HG03280 (cell line): ENCODE data around the gene JTB.

Experiments
- ATAC-seq: cut with Tn5 transposase; IDR thresholded peaks from one replicate; pipeline ENCODE4 v1.9.1; 2021; ENCODE audit warnings: mild to moderate bottlenecking, moderate library complexity; ENCODE audit not compliant: unreplicated experiment

Gene JTB

DNA sequence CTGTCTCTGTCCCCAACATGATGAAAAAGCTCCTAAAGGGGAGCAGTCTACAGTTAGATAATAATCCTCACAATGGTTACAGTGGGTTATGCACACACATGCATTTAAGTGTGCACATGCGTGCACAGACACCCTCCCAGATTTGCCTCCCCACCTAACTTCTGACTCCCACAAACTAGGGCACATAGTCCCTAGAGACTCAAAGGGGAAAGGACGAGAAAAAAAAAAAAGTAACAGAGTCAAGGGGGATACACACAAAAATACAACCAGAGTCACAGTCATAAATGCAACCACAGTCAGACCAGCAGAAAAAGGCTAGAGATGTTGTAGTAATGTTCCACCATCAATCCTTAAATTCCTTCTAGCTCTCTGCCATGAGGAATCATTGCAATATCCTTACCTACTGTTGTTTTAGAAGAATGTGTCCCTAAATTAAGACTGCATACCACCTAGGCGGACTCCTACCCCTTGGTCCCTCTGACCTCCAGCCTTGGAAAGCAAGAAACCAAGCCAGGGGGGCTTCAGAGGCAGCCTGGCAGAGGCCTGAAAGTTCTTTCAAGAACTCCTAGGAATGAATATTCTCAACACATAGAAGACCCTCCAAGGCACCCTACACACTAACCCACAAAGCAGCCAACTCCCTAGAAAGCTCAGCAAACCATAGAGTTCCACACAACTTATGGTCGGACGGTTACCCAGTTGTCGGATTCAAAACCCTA is 20.3 kb downstream of the JTB start:
- no peak for ATAC-seq

DNA sequence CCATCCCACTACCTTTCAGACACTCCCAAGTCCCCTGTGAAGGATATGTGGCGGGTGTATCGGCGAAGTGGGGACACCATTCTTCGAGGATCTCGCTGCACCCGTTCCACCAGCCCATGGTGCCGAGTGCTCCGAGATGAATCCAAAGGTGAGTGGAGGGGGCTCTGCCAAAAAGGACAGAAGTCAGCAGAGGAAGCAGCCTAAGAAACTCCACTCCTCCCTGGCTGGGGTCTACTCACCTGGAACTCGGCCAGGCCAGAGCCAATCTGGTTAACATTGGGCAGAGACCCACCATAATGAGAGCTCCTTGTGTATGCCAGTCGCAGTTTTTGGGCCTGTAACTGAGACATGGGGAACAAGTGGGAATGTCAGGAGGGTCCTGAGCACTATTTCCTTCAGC is 22.6 kb downstream of the JTB start:
- no peak for ATAC-seq

DNA sequence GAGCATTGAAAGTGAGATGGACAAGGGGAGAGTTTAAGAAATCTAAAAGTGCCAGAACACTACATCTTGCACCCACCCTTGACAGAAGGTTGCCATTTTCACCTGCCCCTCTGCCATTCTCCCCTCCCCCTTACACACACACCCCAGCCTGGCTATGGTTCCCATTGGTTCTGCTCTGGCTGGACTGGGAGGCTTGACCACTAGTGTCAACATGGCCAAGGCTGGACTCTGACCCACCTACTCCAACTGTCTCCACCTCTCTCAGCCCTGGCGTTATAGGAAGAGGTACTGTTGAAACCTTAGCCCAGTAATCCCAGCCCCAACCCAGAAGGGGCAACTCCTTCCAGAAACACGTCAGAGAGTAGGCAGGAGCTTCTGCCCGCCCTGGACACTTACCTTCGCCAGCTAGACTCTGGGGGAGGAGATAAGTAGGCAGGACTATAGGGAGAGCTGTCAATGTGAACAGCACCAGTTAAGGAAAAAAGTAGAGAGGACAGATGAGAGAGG is 23.6 kb downstream of the JTB start:
- no peak for ATAC-seq

DNA sequence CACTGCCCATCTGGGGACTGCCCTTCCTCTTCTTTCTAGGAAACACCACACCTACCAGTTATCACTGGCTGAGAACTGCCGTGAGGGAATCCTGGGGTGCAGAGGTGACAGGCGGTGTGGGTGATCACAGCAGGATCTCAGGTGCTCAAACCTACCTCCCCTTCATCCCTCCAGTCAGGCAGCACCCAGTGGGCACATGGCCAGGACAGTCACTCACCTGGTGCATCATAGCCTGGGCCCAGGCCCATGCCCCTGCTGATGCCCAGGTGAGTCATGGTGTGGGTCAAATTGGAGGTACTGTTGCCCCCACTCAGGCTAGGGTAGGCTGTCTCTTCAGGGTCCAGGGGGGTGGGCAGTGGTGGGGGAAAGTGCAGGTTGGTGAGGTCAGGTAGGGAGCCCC is 25.7 kb downstream of the JTB start:
- no peak for ATAC-seq

DNA sequence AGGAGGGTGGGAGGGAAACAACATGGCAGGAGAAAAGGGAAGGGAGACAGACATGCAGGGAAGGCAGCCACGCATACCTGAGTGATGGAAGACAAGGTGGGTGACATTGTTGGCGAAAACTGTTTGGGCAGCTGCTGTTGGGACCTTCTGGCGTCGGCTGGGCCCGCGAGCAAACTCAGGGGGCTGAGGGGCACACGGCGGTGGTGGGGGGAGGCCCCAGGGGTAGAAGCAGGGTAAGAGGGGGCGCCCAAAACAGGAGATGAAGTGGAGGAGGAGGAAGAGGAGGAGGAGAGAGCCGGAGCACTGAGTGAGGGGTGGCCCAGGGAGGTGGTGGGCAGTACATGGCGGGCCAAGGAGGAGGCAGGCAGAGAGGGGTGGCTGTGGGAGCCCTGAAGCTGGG is 26.3 kb downstream of the JTB start:
- no peak for ATAC-seq

DNA sequence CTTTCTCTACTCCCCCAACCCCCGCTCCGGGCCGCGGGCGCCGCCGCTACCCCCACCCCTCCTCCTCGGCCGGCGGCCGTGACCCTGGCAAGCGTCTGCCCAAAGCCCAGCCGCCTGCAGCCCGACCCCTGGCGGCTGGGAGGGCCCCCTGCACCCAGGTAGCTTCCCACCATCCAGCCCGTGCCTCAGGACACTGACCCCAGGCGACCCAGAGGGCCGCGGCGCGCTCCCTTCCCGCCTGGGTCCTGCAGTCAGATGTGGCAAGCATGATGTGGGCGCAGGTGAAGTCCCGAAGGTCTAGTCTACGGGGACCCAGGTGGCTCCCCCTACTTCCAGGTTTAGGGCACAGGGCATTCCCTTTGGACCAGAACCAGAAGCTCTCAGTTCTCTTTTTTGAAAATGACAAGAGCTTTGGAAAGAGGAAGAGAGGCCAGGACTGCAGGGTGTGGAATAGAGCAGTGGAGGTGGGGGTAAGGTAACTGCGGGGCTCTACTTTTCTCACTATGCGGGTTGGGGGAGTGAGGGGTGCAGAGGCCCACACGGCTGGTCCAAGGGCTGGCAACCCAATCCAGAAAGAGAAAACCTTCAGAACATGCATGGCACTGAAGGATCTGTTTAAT is 30.7 kb downstream of the JTB start, which contains the start of gene DENND4B:
TSS of gene DENND4B (minus strand) at position 97 of the 620 bp plus-strand sequence. CDS start 2,344 bp downstream, outside the sequence.
- ATAC-seq = peak; percentile 73

DNA sequence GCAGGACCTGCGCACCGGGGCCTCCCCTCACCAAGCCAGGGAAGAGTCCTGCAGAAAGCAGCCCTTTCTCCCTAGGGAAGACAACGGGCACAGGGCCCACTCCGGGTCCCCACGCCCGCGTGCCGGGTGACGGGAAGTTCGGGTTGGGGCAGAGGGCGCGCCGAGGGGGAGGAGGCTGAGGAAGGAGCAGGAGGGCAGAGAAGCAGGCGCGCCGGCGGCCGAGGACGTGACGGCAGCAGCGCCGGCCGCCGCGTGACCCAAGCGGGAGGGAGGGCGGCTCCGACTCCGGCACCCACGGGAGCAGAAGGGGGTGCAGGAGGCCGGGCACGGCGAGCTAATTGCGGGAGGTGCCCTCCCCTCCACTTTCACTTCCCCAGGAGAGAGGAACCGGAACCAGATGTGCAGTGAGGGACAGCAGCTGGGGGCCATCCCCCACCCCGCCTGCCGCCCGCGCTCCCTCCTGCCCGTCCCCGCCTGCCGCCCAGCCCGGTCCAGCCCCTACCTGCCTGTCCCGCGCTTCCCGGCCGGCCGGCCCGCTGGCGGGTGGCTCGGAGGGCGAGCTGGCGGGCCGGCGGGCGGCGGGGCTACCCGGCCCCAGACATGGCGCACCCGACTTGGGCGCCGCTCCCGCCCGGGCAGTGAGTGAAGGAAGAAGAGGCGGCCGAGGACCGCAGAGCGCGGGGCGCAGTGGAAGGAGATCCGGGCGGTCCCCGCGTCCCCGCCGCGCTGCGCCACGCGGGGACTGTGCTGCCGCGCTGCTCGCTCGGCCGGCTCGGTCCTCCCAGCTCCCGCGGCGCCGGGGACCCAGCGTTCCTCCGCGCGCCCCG is 31.5 kb downstream of the JTB start:
- ATAC-seq = peak; percentile 59

DNA sequence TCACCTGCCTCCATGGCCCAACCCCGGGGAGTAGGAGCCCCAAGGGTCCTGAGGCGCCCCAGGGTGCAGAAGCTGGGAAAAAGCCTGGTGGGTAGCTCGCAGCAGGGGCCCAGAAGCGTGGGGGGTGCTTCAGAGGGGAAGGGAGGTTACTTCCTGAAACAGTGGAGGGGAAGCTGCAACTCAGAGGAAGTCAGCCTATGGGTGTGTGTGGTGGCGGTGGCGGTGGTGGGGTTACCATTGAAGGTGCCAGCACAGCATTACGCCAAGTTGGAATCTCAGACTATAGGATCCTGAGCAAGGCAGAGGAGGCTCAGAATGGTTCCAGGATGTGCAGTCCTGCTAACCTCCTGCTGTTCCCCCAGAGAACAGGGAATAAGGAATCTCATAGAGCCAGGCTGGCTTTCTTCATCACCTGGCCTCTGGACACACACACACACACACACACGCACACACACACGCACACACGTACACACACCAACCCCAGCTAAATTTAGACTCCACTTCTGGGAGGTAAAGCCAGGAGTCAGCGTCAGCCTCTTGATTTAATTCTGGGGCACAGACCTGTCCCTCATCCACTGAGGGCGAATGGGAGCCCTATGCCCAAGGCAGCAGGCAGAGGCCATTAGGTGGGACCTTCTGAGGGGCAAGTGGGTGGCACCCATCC is 32.2 kb downstream of the JTB start:
- ATAC-seq = no peak

DNA sequence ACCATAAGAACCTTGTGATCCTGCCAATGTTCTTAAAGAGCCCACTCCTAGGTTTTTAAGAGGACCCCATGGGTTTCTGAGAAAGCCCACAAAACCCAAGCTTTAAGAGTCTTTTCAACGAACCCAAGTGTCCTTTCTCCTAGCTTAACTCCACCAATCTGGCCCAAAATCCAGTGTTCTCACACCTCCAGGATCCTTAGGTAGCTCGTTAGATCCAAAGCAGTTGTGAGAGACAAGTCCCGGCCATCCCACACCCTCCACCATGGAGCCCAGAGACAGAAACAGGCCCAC is 32.7 kb downstream of the JTB start:
- no peak for ATAC-seq

DNA sequence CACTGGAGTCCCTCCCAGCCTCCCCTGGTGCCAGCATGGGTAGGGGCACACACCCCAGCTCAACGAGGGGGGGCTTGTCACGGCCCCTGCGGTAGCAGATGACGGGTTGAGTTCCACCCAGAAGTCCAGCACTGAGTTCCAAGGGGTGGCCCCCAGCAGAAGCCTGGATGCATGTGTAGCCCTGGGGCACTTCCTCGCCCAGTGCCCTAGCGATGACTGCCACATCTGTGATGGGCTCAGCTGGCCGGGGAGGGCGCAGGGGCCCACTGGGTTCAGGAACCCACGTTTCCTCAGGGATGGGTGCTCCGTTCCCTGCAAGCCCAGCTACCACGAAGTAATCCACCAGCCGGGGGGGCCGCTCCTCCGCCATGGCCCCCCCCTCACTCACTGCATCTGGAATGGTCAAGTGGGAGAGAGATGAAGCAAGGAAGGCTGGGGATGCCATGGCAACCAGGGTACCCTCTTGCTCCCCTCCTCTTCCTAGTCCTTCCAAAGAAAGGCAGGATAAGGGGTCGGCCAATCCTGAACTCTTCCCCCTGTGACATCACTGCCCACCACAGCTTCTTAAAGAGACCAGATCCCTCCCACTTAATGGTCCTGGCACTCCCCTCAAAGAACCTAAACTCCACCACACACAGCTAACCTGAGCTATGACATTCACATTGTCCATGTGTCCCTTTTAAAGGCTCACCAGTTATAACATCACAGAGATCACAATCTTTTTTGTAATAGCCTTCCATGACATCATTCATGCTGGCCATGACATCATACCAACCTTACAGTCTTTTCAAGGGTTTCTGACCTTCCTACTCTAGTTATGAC is 33.3 kb downstream of the JTB start:
- no peak for ATAC-seq

DNA sequence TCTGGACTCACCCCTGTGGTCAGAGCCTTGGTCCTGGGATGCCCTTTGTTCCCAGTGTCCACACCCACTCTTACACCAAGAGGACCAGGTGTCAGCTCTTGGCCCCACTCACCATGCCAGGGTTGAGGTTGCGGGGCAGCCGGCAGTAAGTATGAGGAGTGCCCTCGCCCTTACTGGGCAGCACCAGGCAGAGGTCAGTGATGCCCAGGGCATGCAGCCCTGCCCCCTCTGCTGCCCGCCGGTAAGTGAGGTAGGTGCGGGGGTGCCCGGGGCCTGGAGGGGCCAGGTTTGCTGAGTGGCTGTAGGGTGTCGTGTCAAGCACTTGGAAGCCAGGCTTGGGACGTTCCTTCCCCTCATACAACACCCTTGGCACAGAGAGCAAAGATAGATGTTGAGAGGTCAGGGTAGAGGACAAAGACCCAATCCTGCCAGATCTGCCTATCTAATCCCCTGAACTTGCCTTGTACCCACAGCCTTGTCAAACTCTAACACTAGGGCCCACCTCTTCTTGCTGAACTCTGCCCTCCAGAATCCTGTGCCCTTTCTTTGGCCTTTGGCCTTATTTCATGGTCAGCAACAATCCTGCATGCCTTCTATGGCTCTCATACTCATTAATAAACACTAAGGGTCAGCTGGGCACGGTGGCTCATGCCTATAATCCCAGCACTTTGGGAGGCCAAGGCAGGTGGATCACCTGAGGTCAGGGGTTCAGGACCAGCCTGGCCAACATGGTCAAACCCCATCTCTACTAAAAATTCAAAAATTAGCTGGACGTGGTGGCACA is 34.5 kb downstream of the JTB start:
- ATAC-seq = no peak

DNA sequence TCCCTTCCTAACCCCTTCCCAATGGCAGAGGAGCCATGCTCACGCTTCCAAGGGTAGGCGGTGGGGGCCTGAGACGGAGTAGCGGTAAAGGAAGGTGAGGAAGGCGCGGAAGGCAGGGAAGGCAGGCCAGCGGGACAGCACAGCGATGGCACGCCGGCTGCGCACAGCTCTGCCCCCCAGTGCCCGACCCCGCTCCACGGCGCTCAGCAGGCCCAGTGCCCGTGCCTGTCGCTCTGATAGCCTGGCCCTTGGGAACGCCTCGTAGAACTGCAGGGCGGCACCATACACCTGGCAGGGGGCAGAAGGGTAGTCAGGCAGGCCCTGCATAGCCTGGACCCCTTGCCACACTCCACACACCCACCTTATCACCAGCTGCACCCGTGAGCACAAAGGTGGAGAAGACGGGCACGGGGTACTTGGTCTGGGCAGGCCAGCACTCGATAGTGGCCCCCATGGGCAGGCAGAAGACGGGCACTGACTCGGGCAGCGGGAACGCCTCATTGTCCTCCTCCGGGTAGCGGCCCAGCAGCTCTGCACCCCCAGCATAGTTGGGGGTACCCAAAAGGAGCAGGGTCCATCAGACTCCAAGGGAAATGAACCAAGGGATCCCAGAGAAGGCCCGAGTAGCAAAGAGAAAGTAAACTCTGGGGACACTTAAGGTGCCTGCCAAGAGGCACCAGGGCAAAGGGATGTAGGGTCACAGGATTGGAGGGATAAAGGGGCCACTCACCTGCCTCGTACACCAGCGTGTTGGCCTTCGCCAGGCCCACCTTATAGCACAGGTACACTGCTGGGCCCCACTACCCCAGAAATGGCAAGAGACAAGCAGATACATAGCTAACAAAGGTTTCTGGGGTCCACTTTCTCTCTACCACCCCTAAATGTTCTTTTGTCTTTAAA is 35.4 kb downstream of the JTB start:
- ATAC-seq = no peak

DNA sequence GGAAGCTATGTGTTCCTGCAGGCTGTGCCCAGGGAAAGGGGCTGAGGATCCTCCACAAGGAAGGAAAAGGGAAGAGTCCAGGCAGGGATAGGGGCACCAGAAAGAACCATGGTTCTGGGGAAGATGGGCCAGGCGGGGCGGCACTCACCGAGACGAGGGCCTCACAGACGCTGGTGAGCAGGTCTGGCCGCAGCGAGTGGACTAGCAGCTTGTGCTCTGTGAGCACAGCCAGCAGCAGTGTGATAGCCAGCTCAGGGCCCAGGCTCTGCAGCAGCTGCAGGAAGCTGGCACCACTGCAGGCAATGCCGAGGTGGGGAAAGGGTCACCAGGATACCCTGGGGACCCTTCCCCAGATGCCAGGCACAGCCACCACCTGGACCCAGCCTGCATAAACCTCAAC is 36.7 kb downstream of the JTB start:
- no peak for ATAC-seq

DNA sequence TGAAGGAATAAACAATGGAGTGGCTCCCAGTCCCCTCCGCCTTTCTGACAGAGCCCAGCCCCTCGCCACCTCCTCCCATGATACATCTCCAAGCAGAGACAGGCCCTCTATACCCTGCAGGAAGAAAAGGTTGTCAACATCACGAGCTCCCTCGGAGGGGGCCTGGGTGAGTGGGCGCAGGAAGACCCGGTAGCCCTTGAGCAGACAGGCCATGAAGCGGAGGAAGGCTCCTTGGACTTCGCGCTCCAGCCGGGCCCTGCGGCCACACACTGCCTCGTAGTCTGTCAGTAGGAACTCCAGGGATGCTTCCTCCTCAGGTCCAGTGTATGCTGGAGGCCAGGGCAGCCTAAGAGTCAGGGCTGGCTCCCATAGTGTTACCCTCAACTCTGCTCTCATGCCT is 38.0 kb downstream of the JTB start:
- no peak for ATAC-seq

DNA sequence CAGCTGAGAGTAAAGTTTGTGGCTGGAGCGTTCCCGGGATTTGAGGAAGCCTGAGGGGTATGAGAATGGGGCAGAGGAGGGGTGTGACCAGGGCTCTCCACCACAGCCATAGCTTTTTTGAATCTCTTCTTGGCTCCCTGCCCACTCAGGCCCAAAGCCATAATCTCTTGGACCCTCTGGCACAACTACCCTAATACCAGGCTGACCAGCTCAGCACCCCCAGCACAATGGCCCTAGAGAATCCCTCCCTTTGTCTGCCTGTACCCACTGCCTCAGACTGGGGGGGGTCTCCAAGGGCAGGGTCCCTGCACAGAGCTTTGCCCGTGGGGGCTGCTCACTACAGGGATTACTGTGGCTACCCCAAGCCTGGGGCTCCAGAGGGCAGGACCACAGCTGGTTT is 38.5 kb downstream of the JTB start:
- no peak for ATAC-seq

DNA sequence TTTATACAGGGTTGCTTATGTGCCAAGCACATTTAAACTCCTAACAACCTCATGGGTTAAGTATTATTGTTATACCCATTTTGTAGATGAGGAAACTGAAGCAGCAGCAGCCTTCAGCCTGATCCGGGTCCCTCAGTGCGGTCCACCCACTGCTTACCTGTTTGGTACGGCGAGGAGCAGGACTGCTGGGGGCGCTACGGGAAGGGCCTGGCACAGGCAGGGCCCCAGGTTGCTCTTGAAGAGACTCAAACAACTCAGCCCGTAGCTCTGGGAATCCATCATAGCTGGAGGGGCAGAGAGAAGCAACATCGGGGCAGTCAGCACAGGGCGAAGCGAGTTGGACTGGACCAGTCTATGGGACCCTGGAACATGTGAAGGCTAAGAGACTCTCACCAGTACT is 40.1 kb downstream of the JTB start:
- no peak for ATAC-seq

DNA sequence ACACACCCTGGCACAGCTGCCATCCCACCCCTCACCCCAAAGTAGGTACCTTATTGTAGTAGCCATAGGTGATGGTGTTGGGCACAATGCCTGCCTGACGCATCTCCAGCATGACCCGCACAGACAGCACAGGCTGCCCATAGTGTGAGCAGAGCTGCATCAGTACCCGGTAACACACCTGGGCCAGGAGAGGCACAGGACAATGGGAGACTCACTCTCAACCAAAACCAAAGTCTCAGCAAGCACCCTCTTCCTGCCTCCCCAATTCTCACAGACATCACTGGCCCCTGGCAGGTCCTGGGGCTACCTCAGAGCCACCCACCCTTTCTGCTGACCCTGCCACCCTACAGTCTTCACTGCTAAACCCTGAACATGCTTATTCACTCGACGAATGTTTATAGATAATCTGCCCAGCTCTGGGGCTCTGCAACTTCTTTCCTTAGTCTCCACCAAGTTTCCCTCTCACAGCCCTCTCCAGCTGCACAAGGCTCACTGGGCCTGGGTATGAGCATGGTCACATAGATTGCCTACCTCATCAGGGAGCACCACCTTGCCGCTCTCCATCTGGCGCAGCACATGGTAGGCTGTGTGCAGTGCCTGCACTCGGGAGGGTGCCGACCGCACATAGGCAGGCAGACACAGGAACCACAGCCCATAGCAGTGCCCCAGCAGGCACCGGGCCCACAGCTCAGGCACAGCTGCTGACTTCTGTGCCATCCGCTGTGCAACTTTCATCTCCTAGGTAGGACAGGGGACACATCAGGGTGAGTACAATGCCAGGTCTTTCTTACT is 41.3 kb downstream of the JTB start:
- no peak for ATAC-seq

DNA sequence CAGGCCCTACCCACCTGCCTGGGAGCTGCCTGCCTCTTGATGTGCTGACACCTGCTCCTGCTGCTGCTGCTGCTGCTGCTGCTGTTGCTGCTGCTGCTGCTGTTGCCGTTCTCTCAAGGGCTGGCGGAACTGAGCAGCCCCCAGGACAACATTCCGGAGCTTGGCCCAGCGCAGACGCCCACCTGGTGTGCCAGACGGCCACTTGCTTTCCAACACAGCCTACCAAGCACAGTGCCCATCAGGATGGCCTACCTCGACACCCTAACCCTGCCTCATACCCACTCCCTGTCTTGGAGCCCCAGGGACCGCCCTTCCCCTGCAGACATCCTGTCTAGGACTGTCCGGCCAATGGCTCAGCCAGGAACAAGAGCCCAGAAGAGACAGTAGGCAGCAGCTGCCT is 42.7 kb downstream of the JTB start:
- no peak for ATAC-seq
